ENCODE results near the gene DPYSL3.

GRCh38 chr5:147455822-147456450 is 53.9 kb downstream of the DPYSL3 start:
- TF ChIP-seq CTCF (IDR thresholded peaks at IDR 0.05; ENCODE audit: low read depth, low read length, poor library complexity, severe bottlenecking) (no peak), EZH2phosphoT487 (IDR thresholded peaks at IDR 0.05; ENCODE audit: borderline replicate concordance, low read length) (no peak)

Measured in DOHH2 (cell line).